WTC11 (cell line): ENCODE data around the gene FER1L5. TPM values are rescaled to one million over a fixed set of nuclear protein-coding genes. Genes with fewer than 3 reads are reported as not detected.

ENCODE experiments used
- ATAC-seq: fragments of 200-7000 bp; cut with Tn5 transposase; 2 replicates; pipeline ENCODE4 v1.10.0; 2021; ENCODE audit warnings: mild to moderate bottlenecking, moderate library complexity
- CTCF ChIA-PET: fragments of 300-600 bp; sonication (Branson Sonifier 250); formaldehyde crosslinking; loops from one replicate; lab custom pipeline; 2021; ENCODE audit warnings: antibody characterized with exemption; lab: Charles Lee
- POLR2A ChIA-PET: fragments of 350-600 bp; sonication (Branson Sonifier 250); formaldehyde crosslinking; loops from one replicate; lab custom pipeline; 2021; ENCODE audit warnings: antibody characterized with exemption; lab: Charles Lee
- DNase-seq: peaks from one replicate; pipeline ENCODE4 v3.0.0; 2021; ENCODE audit warnings: low spot score
- H3K27ac Mint-ChIP-seq: 2 replicates; pipeline ENCODE4 v1.8.0; 2021; ENCODE audit warnings: mixed read lengths
- H3K27me3 Mint-ChIP-seq: 2 replicates; pipeline ENCODE4 v1.8.0; 2021; ENCODE audit warnings: low read depth, mild to moderate bottlenecking, moderate library complexity, mixed read lengths
- H3K36me3 Mint-ChIP-seq: 2 replicates; pipeline ENCODE4 v1.8.0; 2021; ENCODE audit warnings: mixed read lengths
- H3K4me1 Mint-ChIP-seq: 2 replicates; pipeline ENCODE4 v1.8.0; 2022; ENCODE audit warnings: mixed read lengths
- H3K4me3 Mint-ChIP-seq: 2 replicates; pipeline ENCODE4 v1.8.0; 2021; ENCODE audit warnings: mild to moderate bottlenecking, moderate library complexity, mixed read lengths
- H3K9me3 Mint-ChIP-seq: 2 replicates; pipeline ENCODE4 v1.8.0; 2021; ENCODE audit warnings: mixed read lengths
- ARID4B ChIP-seq: sonication (generic); formaldehyde crosslinking; IDR thresholded peaks from 2 replicates; pipeline ENCODE4 v1.8.0; 2023; ENCODE audit warnings: missing genetic modification reagents, mild to moderate bottlenecking, borderline replicate concordance
- ATF6 ChIP-seq: sonication (generic); formaldehyde crosslinking; IDR thresholded peaks from 2 replicates; pipeline ENCODE4 v1.8.1; 2023; ENCODE audit warnings: mild to moderate bottlenecking, missing genetic modification reagents
- SP1 ChIP-seq: sonication (generic); formaldehyde crosslinking; conservative IDR thresholded peaks from 2 replicates; pipeline ENCODE4 v1.8.1; 2022; ENCODE audit warnings: missing genetic modification reagents
- ZNF138 ChIP-seq: sonication (generic); formaldehyde crosslinking; conservative IDR thresholded peaks from 2 replicates; pipeline ENCODE4 v1.8.1; 2022; ENCODE audit warnings: mild to moderate bottlenecking, moderate library complexity, missing genetic modification reagents
- total RNA-seq: library from RNA; stranded (reverse); gene quantifications from 3 replicates; pipeline ENCODE4 v1.2.3, GENCODE V29; 2021
- TF ChIP-seq, protein P1 (sequence below): sonication (generic); formaldehyde crosslinking; IDR thresholded peaks from 2 replicates; pipeline ENCODE4 v1.8.0; 2022; ENCODE audit warnings: mild to moderate bottlenecking, missing genetic modification reagents
- TF ChIP-seq, protein P2 (sequence below): sonication (generic); formaldehyde crosslinking; IDR thresholded peaks from 2 replicates; pipeline ENCODE4 v1.8.1; 2023; ENCODE audit warnings: mild to moderate bottlenecking, missing genetic modification reagents, borderline replicate concordance
- TF ChIP-seq, protein P3 (sequence below): fragments of 250-450 bp; sonication (Bioruptor Pico); IDR thresholded peaks from 2 replicates; pipeline ENCODE4 v1.9.0; 2021; ENCODE audit warnings: mild to moderate bottlenecking, borderline replicate concordance

The FER1L5 gene
- total RNA-seq, 1 experiment from 2014 or later: 1.4 TPM

DNA sequence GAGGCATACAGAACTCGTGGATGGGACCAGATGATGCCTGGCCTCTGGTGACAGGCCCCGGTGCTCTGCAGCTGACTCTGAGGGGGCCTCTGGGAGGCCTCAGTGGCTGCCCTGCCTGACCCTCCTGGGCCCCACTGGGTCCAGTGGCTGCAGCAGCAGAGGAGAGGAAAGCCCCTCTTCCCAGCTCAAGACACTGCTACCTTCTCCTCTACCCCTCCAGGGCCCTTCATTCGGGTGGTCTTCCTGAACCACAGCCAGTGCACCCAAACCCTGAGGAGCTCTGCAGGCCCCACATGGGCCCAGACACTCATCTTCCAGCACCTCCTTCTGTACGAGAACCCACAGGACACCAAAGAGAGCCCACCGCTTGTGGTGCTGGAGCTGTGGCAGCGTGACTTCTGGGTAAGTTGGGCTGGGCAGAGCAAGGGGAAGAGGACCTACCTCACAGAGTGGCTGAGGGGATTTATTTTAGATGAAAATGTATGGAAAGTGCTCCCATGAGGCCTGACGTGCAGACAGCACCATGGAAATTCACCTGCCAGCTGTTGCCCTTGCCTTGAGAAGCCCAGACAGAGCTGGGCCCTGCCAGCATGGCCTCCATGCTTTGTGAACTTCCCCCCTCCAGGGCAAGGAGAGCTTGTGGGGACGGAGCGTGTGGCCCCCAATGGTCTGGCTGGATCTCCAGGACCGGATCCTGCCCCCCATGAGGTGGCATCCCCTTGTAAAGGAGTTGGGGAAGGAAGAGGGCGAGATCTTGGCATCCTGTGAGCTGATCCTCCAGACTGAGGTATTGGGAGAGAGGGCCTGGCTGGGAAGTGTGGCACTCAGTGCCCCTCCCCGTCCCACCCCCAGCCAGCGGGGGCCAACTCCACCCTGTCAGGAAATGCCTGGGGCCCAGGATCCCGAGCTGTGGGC is 51.0 kb downstream of the FER1L5 start:
- DNase-seq: no peak

More for the DNA sequence above, 51.0 kb downstream of the FER1L5 start:
- Mint-ChIP-seq H3K4me3 (no peak overlapping the region), H3K27ac (no peak overlapping the region), H3K9me3 (no peaks in the 10 kb centered on the region), H3K36me3 (no peaks in the 10 kb centered on the region)
- no peak for TF ChIP-seq SP1 (CRISPR knock-in tag)
- TF ChIP-seq, protein P1, sequence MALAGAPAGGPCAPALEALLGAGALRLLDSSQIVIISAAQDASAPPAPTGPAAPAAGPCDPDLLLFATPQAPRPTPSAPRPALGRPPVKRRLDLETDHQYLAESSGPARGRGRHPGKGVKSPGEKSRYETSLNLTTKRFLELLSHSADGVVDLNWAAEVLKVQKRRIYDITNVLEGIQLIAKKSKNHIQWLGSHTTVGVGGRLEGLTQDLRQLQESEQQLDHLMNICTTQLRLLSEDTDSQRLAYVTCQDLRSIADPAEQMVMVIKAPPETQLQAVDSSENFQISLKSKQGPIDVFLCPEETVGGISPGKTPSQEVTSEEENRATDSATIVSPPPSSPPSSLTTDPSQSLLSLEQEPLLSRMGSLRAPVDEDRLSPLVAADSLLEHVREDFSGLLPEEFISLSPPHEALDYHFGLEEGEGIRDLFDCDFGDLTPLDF (CRISPR knock-in tag): no peak
- TF ChIP-seq, protein P2, sequence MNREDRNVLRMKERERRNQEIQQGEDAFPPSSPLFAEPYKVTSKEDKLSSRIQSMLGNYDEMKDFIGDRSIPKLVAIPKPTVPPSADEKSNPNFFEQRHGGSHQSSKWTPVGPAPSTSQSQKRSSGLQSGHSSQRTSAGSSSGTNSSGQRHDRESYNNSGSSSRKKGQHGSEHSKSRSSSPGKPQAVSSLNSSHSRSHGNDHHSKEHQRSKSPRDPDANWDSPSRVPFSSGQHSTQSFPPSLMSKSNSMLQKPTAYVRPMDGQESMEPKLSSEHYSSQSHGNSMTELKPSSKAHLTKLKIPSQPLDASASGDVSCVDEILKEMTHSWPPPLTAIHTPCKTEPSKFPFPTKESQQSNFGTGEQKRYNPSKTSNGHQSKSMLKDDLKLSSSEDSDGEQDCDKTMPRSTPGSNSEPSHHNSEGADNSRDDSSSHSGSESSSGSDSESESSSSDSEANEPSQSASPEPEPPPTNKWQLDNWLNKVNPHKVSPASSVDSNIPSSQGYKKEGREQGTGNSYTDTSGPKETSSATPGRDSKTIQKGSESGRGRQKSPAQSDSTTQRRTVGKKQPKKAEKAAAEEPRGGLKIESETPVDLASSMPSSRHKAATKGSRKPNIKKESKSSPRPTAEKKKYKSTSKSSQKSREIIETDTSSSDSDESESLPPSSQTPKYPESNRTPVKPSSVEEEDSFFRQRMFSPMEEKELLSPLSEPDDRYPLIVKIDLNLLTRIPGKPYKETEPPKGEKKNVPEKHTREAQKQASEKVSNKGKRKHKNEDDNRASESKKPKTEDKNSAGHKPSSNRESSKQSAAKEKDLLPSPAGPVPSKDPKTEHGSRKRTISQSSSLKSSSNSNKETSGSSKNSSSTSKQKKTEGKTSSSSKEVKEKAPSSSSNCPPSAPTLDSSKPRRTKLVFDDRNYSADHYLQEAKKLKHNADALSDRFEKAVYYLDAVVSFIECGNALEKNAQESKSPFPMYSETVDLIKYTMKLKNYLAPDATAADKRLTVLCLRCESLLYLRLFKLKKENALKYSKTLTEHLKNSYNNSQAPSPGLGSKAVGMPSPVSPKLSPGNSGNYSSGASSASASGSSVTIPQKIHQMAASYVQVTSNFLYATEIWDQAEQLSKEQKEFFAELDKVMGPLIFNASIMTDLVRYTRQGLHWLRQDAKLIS (CRISPR knock-in tag): no peak
- TF ChIP-seq, protein P3, sequence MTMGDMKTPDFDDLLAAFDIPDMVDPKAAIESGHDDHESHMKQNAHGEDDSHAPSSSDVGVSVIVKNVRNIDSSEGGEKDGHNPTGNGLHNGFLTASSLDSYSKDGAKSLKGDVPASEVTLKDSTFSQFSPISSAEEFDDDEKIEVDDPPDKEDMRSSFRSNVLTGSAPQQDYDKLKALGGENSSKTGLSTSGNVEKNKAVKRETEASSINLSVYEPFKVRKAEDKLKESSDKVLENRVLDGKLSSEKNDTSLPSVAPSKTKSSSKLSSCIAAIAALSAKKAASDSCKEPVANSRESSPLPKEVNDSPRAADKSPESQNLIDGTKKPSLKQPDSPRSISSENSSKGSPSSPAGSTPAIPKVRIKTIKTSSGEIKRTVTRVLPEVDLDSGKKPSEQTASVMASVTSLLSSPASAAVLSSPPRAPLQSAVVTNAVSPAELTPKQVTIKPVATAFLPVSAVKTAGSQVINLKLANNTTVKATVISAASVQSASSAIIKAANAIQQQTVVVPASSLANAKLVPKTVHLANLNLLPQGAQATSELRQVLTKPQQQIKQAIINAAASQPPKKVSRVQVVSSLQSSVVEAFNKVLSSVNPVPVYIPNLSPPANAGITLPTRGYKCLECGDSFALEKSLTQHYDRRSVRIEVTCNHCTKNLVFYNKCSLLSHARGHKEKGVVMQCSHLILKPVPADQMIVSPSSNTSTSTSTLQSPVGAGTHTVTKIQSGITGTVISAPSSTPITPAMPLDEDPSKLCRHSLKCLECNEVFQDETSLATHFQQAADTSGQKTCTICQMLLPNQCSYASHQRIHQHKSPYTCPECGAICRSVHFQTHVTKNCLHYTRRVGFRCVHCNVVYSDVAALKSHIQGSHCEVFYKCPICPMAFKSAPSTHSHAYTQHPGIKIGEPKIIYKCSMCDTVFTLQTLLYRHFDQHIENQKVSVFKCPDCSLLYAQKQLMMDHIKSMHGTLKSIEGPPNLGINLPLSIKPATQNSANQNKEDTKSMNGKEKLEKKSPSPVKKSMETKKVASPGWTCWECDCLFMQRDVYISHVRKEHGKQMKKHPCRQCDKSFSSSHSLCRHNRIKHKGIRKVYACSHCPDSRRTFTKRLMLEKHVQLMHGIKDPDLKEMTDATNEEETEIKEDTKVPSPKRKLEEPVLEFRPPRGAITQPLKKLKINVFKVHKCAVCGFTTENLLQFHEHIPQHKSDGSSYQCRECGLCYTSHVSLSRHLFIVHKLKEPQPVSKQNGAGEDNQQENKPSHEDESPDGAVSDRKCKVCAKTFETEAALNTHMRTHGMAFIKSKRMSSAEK (CRISPR knock-in tag): no peak
- no peak for TF ChIP-seq ZNF138 (CRISPR knock-in tag)
- no peak for TF ChIP-seq ARID4B (CRISPR knock-in tag)
- TF ChIP-seq ATF6: no peak
- TF ChIP-seq, all 79 proteins: peak for 0
- POLR2A ChIA-PET: no interaction called here
- Mint-ChIP-seq H3K4me1 (no peaks in the 10 kb centered on the region), H3K27me3 (no peaks in the 10 kb centered on the region)
- ATAC-seq: no peak
- CTCF ChIA-PET: interaction anchor here (0.9 to 1.5 kb wide), 2 partner anchors 20 to 70 kb away, joined by 3 to 4 read pairs; no protein-coding TSS in a partner anchor
